CD14-positive monocyte (primary cell): Measurements from ENCODE around the gene NEO1. TPM values are rescaled to one million over a fixed set of nuclear protein-coding genes. Genes with fewer than 3 reads are reported as not detected.

Source experiments
- DNase-seq, 3 donors: peaks; one replicate each; pipeline ENCODE4 v3.0.0-alpha.2; 2011 to 2022
- H2AFZ ChIP-seq: 2 replicates; pipeline ENCODE4 v1.6.0; 2012; ENCODE audit warnings: mild to moderate bottlenecking, low read depth, low read length, inconsistent platforms; ENCODE audit not compliant: insufficient read depth, poor library complexity, severe bottlenecking
- H3K27ac ChIP-seq, 2 donors: 1 replicate in 1 of 2; 2 replicates in 1 of 2; pipeline ENCODE4 v1.5.1; 2012 to 2013; ENCODE audit warnings: low read length in 2 of 2, control low read depth in 1 of 2, inconsistent platforms in 1 of 2, low read depth in 1 of 2, mild to moderate bottlenecking in 1 of 2
- H3K27me3 ChIP-seq, 2 donors: one replicate each; pipeline versions ENCODE4 v1.6.0 to v1.6.1; 2011 to 2013; ENCODE audit warnings: low read length in 2 of 2; ENCODE audit not compliant: control insufficient read depth in 2 of 2, insufficient read depth in 2 of 2
- H3K36me3 ChIP-seq, 2 donors: replicated peaks in 1 of 2; 1 replicate in 1 of 2; 2 replicates in 1 of 2; pipeline versions ENCODE4 v1.5.1 to v1.6.1; 2012 to 2013; ENCODE audit warnings: low read length in 2 of 2, control low read depth in 1 of 2, inconsistent platforms in 1 of 2, mild to moderate bottlenecking in 1 of 2; ENCODE audit not compliant: insufficient read depth in 2 of 2, control insufficient read depth in 1 of 2
- H3K4me1 ChIP-seq, 2 donors: 1 replicate in 1 of 2; 2 replicates in 1 of 2; pipeline versions ENCODE4 v1.5.1 to v1.6.1; 2012 to 2013; ENCODE audit warnings: low read length in 2 of 2, control low read depth in 1 of 2, inconsistent platforms in 1 of 2, mild to moderate bottlenecking in 1 of 2, moderate library complexity in 1 of 2; ENCODE audit not compliant: insufficient read depth in 2 of 2, control insufficient read depth in 1 of 2
- H3K4me2 ChIP-seq: replicated peaks from 2 replicates; pipeline ENCODE3; 2012; ENCODE audit warnings: low read length, moderate library complexity, mild to moderate bottlenecking; ENCODE audit not compliant: poor library complexity, severe bottlenecking; ENCODE audit errors: extremely low read depth
- H3K4me3 ChIP-seq, 3 experiments: fragments of 200-600 bp in 1 of 3; sonication (generic) in 1 of 3; replicated peaks in 1 of 3; 1 replicate in 2 of 3; 2 replicates in 1 of 3; pipeline ENCODE4 v1.5.1; 2011 to 2013; ENCODE audit warnings: low read length in 3 of 3, mild to moderate bottlenecking in 3 of 3, control low read depth in 2 of 3, low read depth in 2 of 3, inconsistent platforms in 1 of 3, moderate library complexity in 1 of 3
- H3K79me2 ChIP-seq: 2 replicates; pipeline ENCODE4 v1.6.0; 2012; ENCODE audit warnings: mild to moderate bottlenecking, control low read depth, inconsistent platforms, low read length, moderate library complexity; ENCODE audit not compliant: insufficient read depth
- H3K9ac ChIP-seq: 2 replicates; pipeline ENCODE4 v1.6.0; 2017; ENCODE audit warnings: low read length, mild to moderate bottlenecking; ENCODE audit not compliant: insufficient read depth, poor library complexity, severe bottlenecking
- H3K9me3 ChIP-seq, 2 donors: replicated peaks in 1 of 2; 1 replicate in 1 of 2; 2 replicates in 1 of 2; pipeline versions ENCODE4 v1.5.1 to v1.6.1; 2012 to 2013; ENCODE audit warnings: low read length in 2 of 2, control low read depth in 1 of 2; ENCODE audit not compliant: control insufficient read depth in 1 of 2, insufficient read depth in 1 of 2
- H4K20me1 ChIP-seq: 2 replicates; pipeline ENCODE4 v1.6.0; 2012; ENCODE audit warnings: mild to moderate bottlenecking, low read length, control low read depth, moderate library complexity; ENCODE audit not compliant: insufficient read depth
- H3K27ac Mint-ChIP-seq, 7 donors: one replicate each; pipeline ENCODE4 v1.8.0; 2020; ENCODE audit warnings: mild to moderate bottlenecking in 7 of 7, mixed read lengths in 7 of 7, moderate library complexity in 6 of 7, inconsistent platforms in 2 of 7
- H3K27me3 Mint-ChIP-seq, 3 donors: one replicate each; pipeline ENCODE4 v1.8.0; 2021 to 2022; ENCODE audit warnings: low read depth in 3 of 3, mild to moderate bottlenecking in 3 of 3, mixed read lengths in 3 of 3, moderate library complexity in 3 of 3, inconsistent platforms in 1 of 3
- H3K36me3 Mint-ChIP-seq, 2 donors: one replicate each; pipeline ENCODE4 v1.8.0; 2020; ENCODE audit warnings: mixed read lengths in 2 of 2, inconsistent platforms in 1 of 2, mild to moderate bottlenecking in 1 of 2
- H3K4me1 Mint-ChIP-seq: one replicate; pipeline ENCODE4 v1.8.0; 2020; ENCODE audit warnings: mild to moderate bottlenecking, mixed read lengths
- H3K4me3 Mint-ChIP-seq, 2 donors: one replicate each; pipeline ENCODE4 v1.8.0; 2020; ENCODE audit warnings: mild to moderate bottlenecking in 2 of 2, mixed read lengths in 2 of 2, moderate library complexity in 1 of 2
- H3K9me3 Mint-ChIP-seq, 7 donors: one replicate each; pipeline ENCODE4 v1.8.0; 2020 to 2022; ENCODE audit warnings: mixed read lengths in 7 of 7, mild to moderate bottlenecking in 6 of 7, moderate library complexity in 6 of 7, inconsistent platforms in 2 of 7
- CTCF ChIP-seq: fragments of 200-600 bp; IDR thresholded peaks from one replicate; pipeline ENCODE4 v1.8.0; 2022; ENCODE audit warnings: antibody characterized with exemption, mild to moderate bottlenecking
- WGBS: methylation state at CpG from one replicate; pipeline ENCODE4 v1.1.5; 2013; ENCODE audit warnings: missing lambda C conversion rate; ENCODE audit not compliant: insufficient coverage; 5-methylcytosine and 5-hydroxymethylcytosine counted together
- intact Hi-C, 2 donors: fragments of 100-400 bp; cut with micrococcal nuclease; formaldehyde crosslinking; loops; one replicate each; pipeline versions ENCODE4 v1.15.0 to v1.15.1; 2023
- polyA plus RNA-seq, 3 donors: library from polyadenylated mRNA; depleted of rRNA in 1 of 3; unstranded in 2 of 3; stranded (reverse) in 1 of 3; fragments of 300-500 nt in 2 of 3; fragments of >200 nt in 1 of 3; fragmentation: Illumina TruSeq in 2 of 3; gene quantifications; 1 replicate in 2 of 3; 2 replicates in 1 of 3; pipeline ENCODE4 v1.2.3, GENCODE V29; 2012 to 2021

NEO1 gene
- polyA plus RNA-seq, 3 donors, result 0.03 to 0.06 TPM; not detected in 1

- no peaks in the 10 kb centered on the region for H3K4me1 Mint-ChIP-seq
- no peaks in the 10 kb centered on the region for H3K4me1 ChIP-seq
- no peak overlapping the region for H3K4me2 ChIP-seq
- no peaks in the 10 kb centered on the region for H4K20me1 ChIP-seq
- no peak overlapping the region for H2AFZ ChIP-seq
- H3K36me3 Mint-ChIP-seq, result no peaks in the 10 kb centered on the region
- DNase-seq, result no peak
- H3K4me3 Mint-ChIP-seq, result no peak overlapping the region
- intact Hi-C loops, result no loop called here
- H3K9ac ChIP-seq, result no peak overlapping the region
- no peak for TF ChIP-seq CTCF
- no peak overlapping the region for H3K27ac ChIP-seq
- H3K9me3 ChIP-seq, result no peaks in the 10 kb centered on the region
- no peaks in the 10 kb centered on the region for H3K79me2 ChIP-seq
- WGBS, result 67% methylated on average over 1 of the region's 5 CpGs
- peaks cover 7 to 13% (median 11%) of the 10 kb centered on the region in 3 donors for H3K27me3 Mint-ChIP-seq
- H3K36me3 ChIP-seq, result no peaks in the 10 kb centered on the region
- H3K4me3 ChIP-seq, result no peak overlapping the region
- peaks cover 0 to 2% (median 0%) of the 10 kb centered on the region in 7 donors for H3K9me3 Mint-ChIP-seq
- no peaks in the 10 kb centered on the region for H3K27me3 ChIP-seq
- no peak overlapping the region for H3K27ac Mint-ChIP-seq
Observed at GRCh38 chr15:73335471-73335870, 283.2 kb downstream of the NEO1 start.

- no peak for TF ChIP-seq CTCF
- intact Hi-C loops, result no loop called here
- H3K79me2 ChIP-seq, result no peaks in the 10 kb centered on the region
- no peaks in the 10 kb centered on the region for H3K36me3 Mint-ChIP-seq
- no peaks in the 10 kb centered on the region for H4K20me1 ChIP-seq
- no peak overlapping the region for H3K4me3 ChIP-seq
- no peaks in the 10 kb centered on the region for H3K9me3 ChIP-seq
- H3K27ac ChIP-seq, result no peak overlapping the region
- WGBS, result 84% methylated on average over 7 of the region's 7 CpGs
- peaks cover 7 to 13% (median 11%) of the 10 kb centered on the region in 3 donors for H3K27me3 Mint-ChIP-seq
- H3K9ac ChIP-seq, result no peak overlapping the region
- H3K27me3 ChIP-seq, result no peaks in the 10 kb centered on the region
- H3K4me2 ChIP-seq, result no peak overlapping the region
- no peak overlapping the region for H3K27ac Mint-ChIP-seq
- H3K4me3 Mint-ChIP-seq, result no peak overlapping the region
- H3K36me3 ChIP-seq, result no peaks in the 10 kb centered on the region
- DNase-seq, result no peak
- H2AFZ ChIP-seq, result no peak overlapping the region
- no peaks in the 10 kb centered on the region for H3K4me1 Mint-ChIP-seq
- H3K4me1 ChIP-seq, result no peaks in the 10 kb centered on the region
- H3K9me3 Mint-ChIP-seq, result peaks cover 0 to 4% (median 0%) of the 10 kb centered on the region in 7 donors
Observed at GRCh38 chr15:73336756-73337155, 284.5 kb downstream of the NEO1 start.
